ENCODE measurements around the gene ACOX1.

The ACOX1 gene

DNA sequence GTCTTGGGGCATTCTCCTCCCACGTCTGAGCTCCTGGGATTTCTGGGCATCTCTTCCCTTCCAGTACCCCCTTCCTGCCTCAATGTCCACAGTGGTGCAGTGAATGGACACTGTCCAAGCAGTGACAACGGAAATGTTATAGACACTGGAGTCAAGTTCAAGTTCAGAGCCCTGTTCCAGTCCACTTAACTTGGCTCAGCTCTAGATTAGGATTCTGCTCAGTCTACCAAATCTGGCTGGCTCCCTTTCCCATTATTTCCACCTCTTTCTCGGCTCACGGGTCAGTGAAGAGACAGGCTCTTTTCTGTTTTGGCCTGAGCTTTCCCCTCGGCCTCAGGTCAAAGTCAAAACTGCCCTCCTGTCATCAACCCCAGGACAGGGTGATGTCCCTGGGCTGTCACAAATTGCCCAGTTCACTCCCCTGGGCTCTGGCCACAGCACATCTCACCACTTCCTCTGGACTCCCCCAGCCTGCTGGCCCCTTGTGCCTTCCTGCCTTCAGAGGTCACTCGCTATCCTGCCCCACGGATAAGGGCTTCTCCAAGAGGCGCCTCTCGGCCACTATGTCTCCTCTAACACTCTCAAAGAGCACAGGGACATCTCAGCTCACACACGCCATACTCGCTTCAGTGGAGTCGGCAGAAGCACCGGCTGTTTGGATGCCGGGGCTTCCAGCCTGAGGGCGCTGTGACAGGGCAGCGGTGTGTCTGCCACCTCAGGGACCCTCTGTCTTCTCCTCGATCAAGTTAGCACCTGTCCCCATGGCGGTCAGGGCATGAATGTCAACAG, 56.6 kb downstream of the ACOX1 start:
- H3K4me3 ChIP-seq (ENCODE audit: low read length), result no peak overlapping the region
- DNase-seq (ENCODE audit: low read depth), result no peak
- TF ChIP-seq, protein P1, sequence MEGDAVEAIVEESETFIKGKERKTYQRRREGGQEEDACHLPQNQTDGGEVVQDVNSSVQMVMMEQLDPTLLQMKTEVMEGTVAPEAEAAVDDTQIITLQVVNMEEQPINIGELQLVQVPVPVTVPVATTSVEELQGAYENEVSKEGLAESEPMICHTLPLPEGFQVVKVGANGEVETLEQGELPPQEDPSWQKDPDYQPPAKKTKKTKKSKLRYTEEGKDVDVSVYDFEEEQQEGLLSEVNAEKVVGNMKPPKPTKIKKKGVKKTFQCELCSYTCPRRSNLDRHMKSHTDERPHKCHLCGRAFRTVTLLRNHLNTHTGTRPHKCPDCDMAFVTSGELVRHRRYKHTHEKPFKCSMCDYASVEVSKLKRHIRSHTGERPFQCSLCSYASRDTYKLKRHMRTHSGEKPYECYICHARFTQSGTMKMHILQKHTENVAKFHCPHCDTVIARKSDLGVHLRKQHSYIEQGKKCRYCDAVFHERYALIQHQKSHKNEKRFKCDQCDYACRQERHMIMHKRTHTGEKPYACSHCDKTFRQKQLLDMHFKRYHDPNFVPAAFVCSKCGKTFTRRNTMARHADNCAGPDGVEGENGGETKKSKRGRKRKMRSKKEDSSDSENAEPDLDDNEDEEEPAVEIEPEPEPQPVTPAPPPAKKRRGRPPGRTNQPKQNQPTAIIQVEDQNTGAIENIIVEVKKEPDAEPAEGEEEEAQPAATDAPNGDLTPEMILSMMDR (conservative IDR thresholded peaks at IDR 0.05; ENCODE audit: low read length), result no peak

DNA sequence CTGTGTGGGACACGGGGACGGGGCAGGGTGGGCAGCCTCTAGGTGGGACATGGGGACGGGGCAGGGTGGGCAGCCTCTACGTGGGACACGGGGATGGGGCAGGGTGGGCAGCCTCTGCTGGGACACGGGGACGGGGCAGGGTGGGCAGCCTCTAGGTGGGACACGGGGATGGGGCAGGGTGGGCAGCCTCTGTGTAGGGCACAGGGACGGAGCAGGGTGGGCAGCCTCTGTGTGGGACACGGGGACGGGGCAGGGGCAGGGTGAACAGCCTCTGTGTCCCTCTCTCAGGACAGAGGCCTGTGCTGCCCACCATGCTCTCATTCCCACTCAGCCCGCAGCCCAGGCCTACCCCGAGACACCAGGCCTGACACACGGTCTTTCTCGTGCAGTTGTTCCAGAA, 57.4 kb downstream of the ACOX1 start:
- no peak for DNase-seq (ENCODE audit: low read depth)
- H3K4me3 ChIP-seq (ENCODE audit: low read length), result no peak overlapping the region
- TF ChIP-seq, protein P1 (conservative IDR thresholded peaks at IDR 0.05; ENCODE audit: low read length), result no peak

DNA sequence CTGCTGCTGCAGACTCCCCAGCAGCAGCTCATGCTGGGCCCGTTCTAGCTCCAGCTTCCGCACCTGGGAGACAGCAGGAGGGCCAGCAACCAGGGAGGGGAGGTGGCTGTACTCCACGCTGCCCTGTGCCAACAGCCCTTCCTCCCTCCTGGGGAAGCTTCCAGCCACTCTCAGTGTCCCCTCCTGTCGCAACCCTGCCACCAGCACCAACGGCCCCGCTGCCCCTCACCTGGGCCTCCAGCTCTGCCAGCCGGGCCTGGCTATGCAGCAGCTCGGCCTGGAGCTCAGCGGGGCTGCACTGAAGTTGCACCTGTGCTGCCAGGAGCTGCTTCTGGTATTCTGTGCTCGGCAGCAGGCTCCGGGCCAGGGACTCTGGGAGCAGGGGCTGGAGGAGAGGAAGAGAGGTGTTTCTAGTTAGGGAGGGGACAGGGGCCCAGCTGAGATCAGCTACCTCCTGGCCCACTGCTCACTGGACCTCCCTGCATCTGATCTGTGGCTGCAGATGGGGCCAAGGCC, 58.9 kb downstream of the ACOX1 start:
- no peak for DNase-seq (ENCODE audit: low read depth)
- no peak overlapping the region for H3K4me3 ChIP-seq (ENCODE audit: low read length)
- TF ChIP-seq, protein P1 (conservative IDR thresholded peaks at IDR 0.05; ENCODE audit: low read length), result no peak

DNA sequence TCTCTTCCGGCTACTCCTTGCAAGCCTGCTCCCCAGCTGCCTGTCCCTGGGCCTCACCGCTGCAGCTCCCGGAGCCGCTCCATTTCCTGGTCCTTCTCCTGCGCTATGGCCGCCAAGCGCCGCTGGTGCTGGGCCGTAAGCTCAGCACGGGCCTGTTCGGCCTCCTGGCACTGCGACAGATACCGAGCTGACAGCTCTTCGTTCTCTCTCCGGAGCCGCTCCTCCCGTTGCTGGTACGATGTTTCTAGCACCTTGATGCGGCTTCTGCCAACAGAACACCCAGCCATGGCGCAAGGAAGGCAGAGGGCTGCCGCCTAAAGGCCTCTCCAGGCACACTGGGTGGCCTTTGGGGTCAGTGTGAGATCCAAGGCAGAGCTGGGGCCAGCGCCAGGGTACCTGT, 59.4 kb downstream of the ACOX1 start:
- no peak overlapping the region for H3K4me3 ChIP-seq (ENCODE audit: low read length)
- no peak for DNase-seq (ENCODE audit: low read depth)
- TF ChIP-seq, protein P1 (conservative IDR thresholded peaks at IDR 0.05; ENCODE audit: low read length), result no peak

DNA sequence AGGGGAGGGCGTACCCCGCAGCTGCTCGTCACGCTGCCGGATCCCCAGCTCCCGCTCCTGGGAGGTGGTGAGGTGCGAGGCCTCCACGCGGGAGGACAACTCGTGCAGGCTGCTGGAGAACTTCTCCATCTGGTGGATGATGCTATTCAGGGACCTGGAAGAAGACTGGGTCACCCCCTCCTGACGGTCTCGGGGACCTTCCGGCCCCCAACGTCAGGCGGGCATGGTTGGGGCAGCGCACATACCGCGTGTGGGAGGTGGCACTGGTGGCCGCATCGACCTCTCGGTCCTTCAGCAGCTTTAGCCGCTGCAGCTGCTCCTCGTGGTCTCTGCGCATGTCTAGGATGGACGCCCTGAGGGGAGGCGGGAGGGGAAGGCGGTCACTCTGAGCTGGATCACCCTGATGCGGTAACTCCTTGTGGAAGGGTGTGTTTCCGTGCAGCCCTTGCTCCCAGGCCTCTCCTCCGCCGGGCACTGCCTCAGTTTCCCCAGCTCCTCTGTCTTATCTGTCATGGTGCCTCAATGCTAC, 61.0 kb downstream of the ACOX1 start:
- TF ChIP-seq, protein P1 (conservative IDR thresholded peaks at IDR 0.05; ENCODE audit: low read length), result no peak
- DNase-seq (ENCODE audit: low read depth), result no peak
- H3K4me3 ChIP-seq (ENCODE audit: low read length), result no peak overlapping the region

DNA sequence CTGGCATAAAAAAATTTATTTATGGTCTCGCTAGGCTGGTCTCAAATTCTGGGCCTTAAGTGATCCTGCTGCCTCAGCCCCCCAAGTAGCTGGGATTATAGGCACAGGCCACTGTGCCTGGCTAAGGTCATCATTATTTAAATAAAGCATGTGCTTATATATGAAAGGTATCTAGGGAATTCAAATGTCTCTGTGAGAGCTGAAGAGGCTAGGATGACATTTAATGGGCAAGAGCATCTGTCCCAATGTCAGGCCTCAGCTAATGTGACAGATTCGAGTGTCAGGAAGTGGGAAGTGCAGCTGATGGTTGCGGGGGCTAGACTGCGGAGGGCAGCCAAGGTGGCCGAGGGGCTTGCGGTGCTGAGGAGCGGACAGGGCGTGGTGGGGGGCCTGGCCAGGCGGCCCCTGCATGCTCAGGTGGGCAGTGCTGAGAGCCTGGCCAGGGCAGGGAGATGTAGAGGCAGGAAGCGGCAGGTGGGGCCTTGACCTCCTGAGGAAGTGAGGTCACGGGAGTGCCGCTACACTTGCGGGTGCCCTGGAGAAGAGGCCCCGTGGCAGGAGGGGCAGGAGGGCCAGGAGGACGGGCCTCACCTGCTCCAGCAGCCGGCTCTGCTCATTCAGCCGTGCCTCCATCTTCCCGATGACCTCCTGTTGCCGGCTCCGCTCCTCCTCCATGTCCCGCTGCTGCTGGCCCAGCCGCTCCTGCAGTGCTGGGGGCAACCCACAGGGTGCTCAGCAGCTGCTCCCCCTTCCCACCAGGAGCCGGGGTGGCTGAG, 61.6 kb downstream of the ACOX1 start:
- TF ChIP-seq, protein P1 (conservative IDR thresholded peaks at IDR 0.05; ENCODE audit: low read length), result no peak
- DNase-seq (ENCODE audit: low read depth), result no peak
- no peak overlapping the region for H3K4me3 ChIP-seq (ENCODE audit: low read length)

Data from AG10803 (cell line).